ENCODE results near the gene MCC.

GRCh38 chr5:113059232-113060040 is 428.8 kb downstream of the MCC start:
- TF ChIP-seq POLR2A (IDR thresholded peaks at IDR 0.05; ENCODE audit: low read depth, low read length) (no peak), SPI1 (IDR thresholded peaks at IDR 0.05; ENCODE audit: low read depth, low read length) (no peak)

Measured in GM12891 (cell line).